ENCODE measurements around the gene TAOK3. TPM values are rescaled to one million over a fixed set of nuclear protein-coding genes. Genes with fewer than 3 reads are reported as not detected.

The TAOK3 gene
- total and polyA plus RNA-seq, 9 of the 15 experiments (the other 6 are each of a cell fraction or from before 2014, with no cell fraction given), result 24.3 to 83.5 (median 47.1) TPM

- Histone ChIP-seq H3K4me1 (replicated peaks in 1 of 2; ENCODE audit: control insufficient read depth in 2 of 2, insufficient read depth in 2 of 2, low read length in 2 of 2) (peaks cover 0 to 5% of the 10 kb centered on the region in 2 experiments; a peak in 2 of 5 replicates), H3K4me3 (no peak overlapping the region), H3K4me2 (ENCODE audit: insufficient read depth, low read length) (no peak overlapping the region), H3K27ac (ENCODE audit: extremely low read depth, low read depth, low read length) (no peak overlapping the region), H3K79me2 (ENCODE audit: control insufficient read depth, insufficient read depth, low read length) (no peaks in the 10 kb centered on the region), H3K27me3 (ENCODE audit: control insufficient read depth in 2 of 2, insufficient read depth in 2 of 2, low read length in 2 of 2) (no peaks in the 10 kb centered on the region), H3K9me3 (replicated peaks; ENCODE audit: control insufficient read depth, insufficient read depth, low read depth, low read length) (no peaks in the 10 kb centered on the region), H3K36me3 (ENCODE audit: control insufficient read depth, insufficient read depth, low read length) (peaks cover 9% of the 10 kb centered on the region; the same call in 1 of the 3 replicates), H3K9ac (ENCODE audit: insufficient read depth in 1 of 2, low read depth in 2 of 2, low read length in 2 of 2) (no peak overlapping the region), H4K20me1 (replicated peaks; ENCODE audit: control insufficient read depth, insufficient read depth, low read length) (no peaks in the 10 kb centered on the region; the same call in 1 of the 2 replicates), H3K9me1 (ENCODE audit: control insufficient read depth, insufficient read depth, low read length) (no peaks in the 10 kb centered on the region), H2AFZ (ENCODE audit: low read depth, low read length) (no peak overlapping the region)
- ChIA-PET POLR2A (no interaction called here), CTCF (ENCODE audit: low intra/inter-chr PET ratio) (no interaction called here)
- 14% methylated on average over 3 of the region's 3 CpGs for WGBS (ENCODE audit: insufficient coverage, low coverage, missing lambda C conversion rate)
- FAIRE-seq, result no peak
- DNase-seq (ENCODE audit: extremely low read depth in 1 of 4, low spot score in 3 of 4), result no peak
- intact Hi-C loops (cut with micrococcal nuclease), result no loop called here
- ATAC-seq, result no peak
- no TSS peak for BruUV-seq (replicated peaks)
- in situ Hi-C loops (cut with MboI), result no loop called here
- TF ChIP-seq ILF3 (IDR thresholded peaks at IDR 0.05; ENCODE audit: borderline replicate concordance), result no peak
- no peak for TF ChIP-seq GATA2 (CRISPR knock-in tag; IDR thresholded peaks at IDR 0.05)
- TF ChIP-seq BCOR (IDR thresholded peaks at IDR 0.05), result peak; percentile 80
- no peak for TF ChIP-seq ZNF124 (CRISPR knock-in tag; IDR thresholded peaks at IDR 0.05)
- TF ChIP-seq ZZZ3 (IDR thresholded peaks at IDR 0.05), result no peak
- TF ChIP-seq ZNF217 (CRISPR knock-in tag; IDR thresholded peaks at IDR 0.05), result no peak
- TF ChIP-seq ZNF780A (CRISPR knock-in tag; IDR thresholded peaks at IDR 0.05), result no peak
- TF ChIP-seq ZFP36 (IDR thresholded peaks at IDR 0.05; ENCODE audit: low read depth, low read length, partially characterized antibody), result peak; percentile 77
- TF ChIP-seq HDAC2 (IDR thresholded peaks at IDR 0.05), result no peak
- TF ChIP-seq SRSF3 (IDR thresholded peaks at IDR 0.05; ENCODE audit: insufficient read depth, low read length), result no peak
- TF ChIP-seq NFE2L1 (tag; IDR thresholded peaks at IDR 0.05; ENCODE audit: borderline replicate concordance, low read depth), result no peak
- TF ChIP-seq TEAD2 (tag; IDR thresholded peaks at IDR 0.05), result no peak
- TF ChIP-seq RNF2 (IDR thresholded peaks at IDR 0.05), result no peak
- no peak for TF ChIP-seq ZKSCAN1 (IDR thresholded peaks at IDR 0.05; ENCODE audit: low read depth, low read length)
- TF ChIP-seq ARHGAP35 (IDR thresholded peaks at IDR 0.05; ENCODE audit: partially characterized antibody), result no peak
- TF ChIP-seq MYNN (IDR thresholded peaks at IDR 0.05), result no peak
- TF ChIP-seq MYNN (CRISPR knock-in tag; IDR thresholded peaks at IDR 0.05), result no peak
- no peak for TF ChIP-seq ZNF384 (IDR thresholded peaks at IDR 0.05; ENCODE audit: low read depth, low read length)
- TF ChIP-seq ELF4 (CRISPR knock-in tag; IDR thresholded peaks at IDR 0.05), result no peak
- no peak for TF ChIP-seq ZNF561 (CRISPR knock-in tag; conservative IDR thresholded peaks at IDR 0.05)
Measured at GRCh38 chr12:118420673-118421072, 48.0 kb upstream of the TAOK3 start.

All from K562 (cell line).